GM18873 (cell line): ENCODE results near the gene HMMR.
A peak's percentile ranks its signal among the peaks of the same experiment; 100 is the strongest.
"Not testable (repeated sequence)": the region's sequence is repeated elsewhere in the genome, so short reads cannot be mapped to it uniquely, and the experiment has no call there.

Source experiments
- ATAC-seq: cut with Tn5 transposase; IDR thresholded peaks from one replicate; pipeline ENCODE4 v1.9.1; 2021; ENCODE audit warnings: mild to moderate bottlenecking, moderate library complexity, moderate number of reproducible peaks; ENCODE audit not compliant: unreplicated experiment, low FRiP score

Gene HMMR, protein sequence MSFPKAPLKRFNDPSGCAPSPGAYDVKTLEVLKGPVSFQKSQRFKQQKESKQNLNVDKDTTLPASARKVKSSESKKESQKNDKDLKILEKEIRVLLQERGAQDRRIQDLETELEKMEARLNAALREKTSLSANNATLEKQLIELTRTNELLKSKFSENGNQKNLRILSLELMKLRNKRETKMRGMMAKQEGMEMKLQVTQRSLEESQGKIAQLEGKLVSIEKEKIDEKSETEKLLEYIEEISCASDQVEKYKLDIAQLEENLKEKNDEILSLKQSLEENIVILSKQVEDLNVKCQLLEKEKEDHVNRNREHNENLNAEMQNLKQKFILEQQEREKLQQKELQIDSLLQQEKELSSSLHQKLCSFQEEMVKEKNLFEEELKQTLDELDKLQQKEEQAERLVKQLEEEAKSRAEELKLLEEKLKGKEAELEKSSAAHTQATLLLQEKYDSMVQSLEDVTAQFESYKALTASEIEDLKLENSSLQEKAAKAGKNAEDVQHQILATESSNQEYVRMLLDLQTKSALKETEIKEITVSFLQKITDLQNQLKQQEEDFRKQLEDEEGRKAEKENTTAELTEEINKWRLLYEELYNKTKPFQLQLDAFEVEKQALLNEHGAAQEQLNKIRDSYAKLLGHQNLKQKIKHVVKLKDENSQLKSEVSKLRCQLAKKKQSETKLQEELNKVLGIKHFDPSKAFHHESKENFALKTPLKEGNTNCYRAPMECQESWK

GRCh38 chr5:163460562-163461171 is at the start of gene HMMR:
Gene HMMR (plus strand): TSS chr5:163460632. CDS start chr5:163460693, 61 bp downstream.
- peak; percentile 0 for ATAC-seq

GRCh38 chr5:163415673-163416072 is 44.8 kb upstream of the HMMR start:
- ATAC-seq, result not testable (repeated sequence)

GRCh38 chr5:163424836-163425235 is 35.6 kb upstream of the HMMR start:
- ATAC-seq, result no peak

GRCh38 chr5:163426128-163426527 is 34.3 kb upstream of the HMMR start:
- not testable (repeated sequence) for ATAC-seq

GRCh38 chr5:163432544-163432943 is 27.9 kb upstream of the HMMR start:
- no peak for ATAC-seq

DNA sequence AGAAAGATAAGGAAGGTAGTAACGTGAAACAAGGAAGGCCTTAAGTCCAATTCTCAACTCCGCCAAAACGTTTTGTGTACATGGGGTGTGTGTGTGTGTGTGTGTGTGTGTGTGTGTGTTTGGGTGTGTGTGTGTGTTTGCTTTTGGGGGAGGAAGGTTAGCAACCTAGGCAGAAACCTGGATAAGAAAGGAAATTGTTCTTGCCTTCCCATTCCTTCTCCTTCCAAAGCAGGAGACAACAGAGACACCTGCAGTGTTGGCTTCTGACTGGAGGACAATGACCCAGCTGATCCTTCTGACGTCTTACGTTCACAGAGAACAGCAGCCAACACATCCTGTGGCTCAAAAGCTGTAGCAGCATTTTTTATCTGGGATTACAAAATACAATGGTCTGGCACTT is 27.2 kb upstream of the HMMR start:
- no peak for ATAC-seq

- no peak for ATAC-seq
Observed at GRCh38 chr5:163434401-163434866, 26.0 kb upstream of the HMMR start.

GRCh38 chr5:163436515-163436914 is 23.9 kb upstream of the HMMR start:
- ATAC-seq, result no peak

GRCh38 chr5:163437011-163437308 is 23.5 kb upstream of the HMMR start:
- ATAC-seq, result no peak

DNA sequence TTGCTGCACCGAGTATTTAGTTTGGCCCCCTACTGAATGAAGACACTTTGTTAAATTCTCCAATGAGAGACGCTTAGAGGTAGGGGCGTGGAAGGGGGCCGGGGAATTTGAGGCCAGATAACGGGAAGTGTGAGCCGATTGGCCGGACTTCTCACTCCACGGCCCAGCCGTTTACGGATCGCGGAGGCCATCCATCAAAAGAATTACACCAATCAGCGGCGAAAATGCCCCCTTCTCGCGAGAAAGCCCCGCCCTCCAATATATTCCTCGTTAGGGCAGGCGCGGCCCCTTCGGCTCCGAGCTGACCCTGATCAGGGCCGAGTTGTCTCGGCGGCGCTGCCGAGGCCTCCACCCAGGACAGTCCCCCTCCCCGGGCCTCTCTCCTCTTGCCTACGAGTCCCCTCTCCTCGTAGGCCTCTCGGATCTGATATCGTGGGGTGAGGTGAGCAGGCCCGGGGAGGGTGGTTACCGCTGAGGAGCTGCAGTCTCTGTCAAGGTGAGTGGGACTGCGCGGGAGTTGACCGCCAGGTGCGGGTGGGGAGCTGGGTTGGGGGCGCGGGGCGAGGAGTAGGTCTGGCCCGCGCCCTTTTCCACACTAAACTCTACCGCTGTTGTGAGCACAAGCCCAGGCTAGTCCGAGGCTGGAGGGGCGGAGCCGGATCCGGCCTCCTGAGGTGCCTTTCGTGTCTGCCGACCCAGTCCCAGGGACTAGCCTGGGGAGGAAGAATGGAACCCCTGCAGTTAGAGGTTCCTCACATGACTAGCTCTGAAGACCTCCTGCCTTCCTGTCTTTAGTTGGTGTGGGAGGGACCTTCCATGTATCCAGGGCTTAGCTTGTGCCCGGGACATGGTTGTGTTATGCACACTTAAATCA is 22.9 kb upstream of the HMMR start, which contains the start of gene CCNG1:
CCNG1 (plus strand) TSS at position 287 of the 874 bp plus-strand sequence. CDS start 1,662 bp downstream, outside the sequence.
- ATAC-seq, result peak; percentile 96

GRCh38 chr5:163439092-163439425 is 21.4 kb upstream of the HMMR start:
- ATAC-seq, result no peak

GRCh38 chr5:163440954-163441353 is 19.5 kb upstream of the HMMR start:
- no peak for ATAC-seq

DNA sequence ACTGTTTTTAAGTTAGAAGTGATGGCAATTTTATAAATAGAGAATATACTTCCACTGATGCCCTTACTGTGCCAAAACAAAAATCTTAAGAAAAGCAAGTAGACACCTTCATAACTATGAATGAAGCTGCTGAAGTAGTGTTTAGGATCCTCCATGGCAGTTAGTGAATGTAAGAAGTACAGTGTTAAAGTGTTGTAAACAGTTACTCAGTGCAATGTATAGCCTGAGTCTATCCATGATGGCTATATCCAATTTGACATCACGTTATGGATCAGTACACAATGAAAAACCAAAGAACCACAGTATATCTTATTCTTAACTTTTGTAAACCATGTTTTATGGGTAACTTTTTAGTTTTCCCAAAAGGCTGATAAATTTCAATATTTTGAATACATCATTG is 15.9 kb upstream of the HMMR start:
- ATAC-seq, result no peak

GRCh38 chr5:163445345-163445744 is 15.1 kb upstream of the HMMR start:
- no peak for ATAC-seq

DNA sequence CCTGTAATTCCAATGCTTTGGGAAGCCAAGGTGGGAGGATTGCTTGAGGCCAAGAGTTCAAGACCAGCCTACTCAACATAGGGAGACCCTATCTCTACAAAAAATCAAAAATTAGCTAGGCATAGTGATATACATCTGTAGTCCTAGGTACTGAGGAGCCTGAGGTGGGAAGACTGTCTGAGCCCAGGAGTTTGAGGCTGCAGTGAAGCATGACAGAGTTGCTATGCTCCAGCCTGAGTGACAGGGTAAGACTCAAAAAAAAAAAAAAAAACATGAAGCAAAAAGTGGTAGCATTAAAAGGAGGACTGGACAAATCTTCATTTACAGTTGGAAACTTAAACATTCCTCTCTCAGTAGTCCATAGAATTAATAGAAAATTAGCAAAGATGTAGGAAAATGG is 13.2 kb upstream of the HMMR start:
- ATAC-seq, result no peak

DNA sequence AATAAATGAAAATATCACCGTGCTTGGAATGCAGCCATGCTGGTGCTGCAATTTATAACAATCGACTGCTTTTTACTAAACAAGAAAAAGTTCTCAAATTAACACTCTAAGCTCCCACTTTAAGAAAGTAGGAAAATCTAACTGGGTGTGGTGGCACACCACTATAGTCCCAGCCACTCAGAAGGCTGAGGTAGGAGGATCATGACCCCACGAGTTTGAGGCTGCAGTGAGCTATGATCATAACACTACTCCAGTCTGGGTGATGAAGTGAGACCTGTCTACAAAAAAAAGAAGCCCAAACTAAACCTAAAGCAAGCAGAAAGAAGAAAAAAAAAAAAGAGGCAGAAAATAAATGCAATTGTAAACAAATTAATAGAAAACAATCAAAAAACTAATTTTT is 12.6 kb upstream of the HMMR start:
- ATAC-seq, result no peak

DNA sequence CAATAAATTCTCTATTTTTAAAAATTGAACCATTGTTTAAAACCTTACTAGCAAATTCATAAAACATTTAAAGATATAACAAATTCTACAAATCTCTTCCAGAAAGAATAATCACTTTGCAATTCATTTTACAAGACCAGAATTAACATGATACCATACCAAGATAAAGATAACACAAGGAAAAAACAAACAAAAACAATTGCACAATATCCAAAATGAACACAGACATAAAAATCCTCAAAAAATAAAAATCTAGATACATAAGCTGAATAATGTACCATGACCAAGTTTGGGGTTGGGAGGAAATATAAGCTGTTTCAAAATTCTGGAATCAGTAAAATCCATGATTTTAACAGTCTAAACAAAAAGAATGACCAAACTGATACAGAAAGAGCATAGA is 11.9 kb upstream of the HMMR start:
- no peak for ATAC-seq

GRCh38 chr5:163451489-163451888 is 8.9 kb upstream of the HMMR start:
- ATAC-seq, result no peak

DNA sequence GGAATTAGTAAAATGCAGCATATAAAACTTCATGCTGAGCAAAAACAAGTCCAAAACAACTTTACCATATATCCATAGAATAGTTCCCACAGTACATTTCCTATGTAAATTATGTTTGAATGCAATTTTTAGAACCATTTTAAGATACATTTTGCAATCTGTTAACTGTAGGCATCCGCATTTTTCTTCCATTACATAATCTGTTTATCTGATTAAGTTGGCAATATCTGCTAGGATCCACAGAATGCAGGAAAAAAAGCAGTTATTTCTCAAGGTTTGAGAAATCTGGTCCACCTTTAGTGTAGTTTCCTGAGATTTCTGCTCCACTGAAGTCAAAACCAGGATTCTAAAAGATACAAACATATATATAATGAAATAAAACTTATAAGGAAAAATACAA is 6.7 kb upstream of the HMMR start:
- ATAC-seq, result no peak

GRCh38 chr5:163455406-163455805 is 5.0 kb upstream of the HMMR start:
- ATAC-seq, result not testable (repeated sequence)
